ENCODE data around the gene HSPB6. TPM values are rescaled to one million over a fixed set of nuclear protein-coding genes. Genes with fewer than 3 reads are reported as not detected.

The HSPB6 gene
- total RNA-seq, 1 donor from 2014 or later: 0.64 TPM

- H3K27ac Mint-ChIP-seq (ENCODE audit: unreplicated experiment): no peak overlapping the region
- no peak overlapping the region for H3K4me3 Mint-ChIP-seq (ENCODE audit: unreplicated experiment)
- TF ChIP-seq CTCF (IDR thresholded peaks at IDR 0.05): no peak
- H3K4me1 Mint-ChIP-seq (ENCODE audit: unreplicated experiment): peaks cover 23% of the 10 kb centered on the region
- DNase-seq (ENCODE audit: extremely low spot score, unreplicated experiment): no peak
- H3K27me3 Mint-ChIP-seq (ENCODE audit: unreplicated experiment): no peaks in the 10 kb centered on the region
- H3K36me3 Mint-ChIP-seq (ENCODE audit: unreplicated experiment): peaks cover 5% of the 10 kb centered on the region
- no peaks in the 10 kb centered on the region for H3K9me3 Mint-ChIP-seq (ENCODE audit: unreplicated experiment)
Observed at GRCh38 chr19:35760711-35761349, 4.0 kb upstream of the HSPB6 start.

GRCh38 chr19:35759697-35760096 is 2.9 kb upstream of the HSPB6 start:
- Mint-ChIP-seq H3K27me3 (ENCODE audit: unreplicated experiment) (no peaks in the 10 kb centered on the region), H3K4me3 (ENCODE audit: unreplicated experiment) (peak overlapping the region; percentile 42), H3K9me3 (ENCODE audit: unreplicated experiment) (no peaks in the 10 kb centered on the region), H3K36me3 (ENCODE audit: unreplicated experiment) (peaks cover 9% of the 10 kb centered on the region), H3K27ac (ENCODE audit: unreplicated experiment) (no peak overlapping the region), H3K4me1 (ENCODE audit: unreplicated experiment) (peaks cover 25% of the 10 kb centered on the region)
- TF ChIP-seq CTCF (IDR thresholded peaks at IDR 0.05): no peak
- no peak for DNase-seq (ENCODE audit: extremely low spot score, unreplicated experiment)

GRCh38 chr19:35757749-35758608 is 1.1 kb upstream of the HSPB6 start, which contains the start of gene PROSER3:
Gene PROSER3, plus strand, starts transcription at chr19:35758176. Its CDS starts 40 bp downstream, at chr19:35758216.
- H3K9me3 Mint-ChIP-seq (ENCODE audit: unreplicated experiment): no peaks in the 10 kb centered on the region
- H3K27me3 Mint-ChIP-seq (ENCODE audit: unreplicated experiment): no peaks in the 10 kb centered on the region
- H3K4me3 Mint-ChIP-seq (ENCODE audit: unreplicated experiment): peak within 1 kb of the TSS; percentile 87
- H3K4me1 Mint-ChIP-seq (ENCODE audit: unreplicated experiment): peaks cover 25% of the 10 kb centered on the region
- TF ChIP-seq CTCF (IDR thresholded peaks at IDR 0.05): no peak
- H3K27ac Mint-ChIP-seq (ENCODE audit: unreplicated experiment): peak within 1 kb of the TSS; percentile 96
- H3K36me3 Mint-ChIP-seq (ENCODE audit: unreplicated experiment): peaks cover 13% of the 10 kb centered on the region
- DNase-seq (ENCODE audit: extremely low spot score, unreplicated experiment): peak; percentile 99

GRCh38 chr19:35757231-35757748 is 461 bp upstream of the HSPB6 start:
- H3K4me1 Mint-ChIP-seq (ENCODE audit: unreplicated experiment): peaks cover 25% of the 10 kb centered on the region
- TF ChIP-seq CTCF (IDR thresholded peaks at IDR 0.05): no peak
- peak overlapping the region; percentile 87 for H3K4me3 Mint-ChIP-seq (ENCODE audit: unreplicated experiment)
- peaks cover 13% of the 10 kb centered on the region for H3K36me3 Mint-ChIP-seq (ENCODE audit: unreplicated experiment)
- H3K9me3 Mint-ChIP-seq (ENCODE audit: unreplicated experiment): no peaks in the 10 kb centered on the region
- peak; percentile 90 for DNase-seq (ENCODE audit: extremely low spot score, unreplicated experiment)
- H3K27me3 Mint-ChIP-seq (ENCODE audit: unreplicated experiment): no peaks in the 10 kb centered on the region
- H3K27ac Mint-ChIP-seq (ENCODE audit: unreplicated experiment): peak overlapping the region; percentile 96
